Heart left ventricle (tissue), 16 donors: ENCODE data around the gene ELMO2. TPM values are rescaled to one million over a fixed set of nuclear protein-coding genes. Genes with fewer than 3 reads are reported as not detected.

ENCODE experiments used
- ATAC-seq, 4 donors: fragments of 200-7000 bp; cut with Tn5 transposase; one replicate each; pipeline ENCODE4 v1.9.1; 2020 to 2022; ENCODE audit warnings: moderate library complexity in 4 of 4, mild to moderate bottlenecking in 3 of 4, moderate number of reproducible peaks in 1 of 4
- DNase-seq, 5 donors: peaks; one replicate each; pipeline ENCODE4 v3.0.0-alpha.2; 2020
- H3K27ac ChIP-seq, 12 donors: fragments of 200-600 bp; sonication (generic) in 4 of 12; one replicate each; pipeline versions ENCODE4 v1.5.0 to v1.8.0; 2016 to 2022; ENCODE audit warnings: mild to moderate bottlenecking in 2 of 12
- H3K27me3 ChIP-seq, 9 donors: fragments of 200-600 bp; sonication (generic) in 2 of 9; one replicate each; pipeline versions ENCODE4 v1.5.1 to v1.8.0; 2016 to 2022; ENCODE audit warnings: mild to moderate bottlenecking in 3 of 9
- H3K36me3 ChIP-seq, 9 donors: fragments of 200-600 bp; sonication (generic) in 2 of 9; one replicate each; pipeline versions ENCODE4 v1.5.0 to v1.8.0; 2018 to 2022; ENCODE audit warnings: mild to moderate bottlenecking in 2 of 9
- H3K4me1 ChIP-seq, 12 donors: fragments of 200-600 bp; sonication (generic) in 4 of 12; one replicate each; pipeline versions ENCODE4 v1.5.0 to v1.8.0; 2016 to 2022; ENCODE audit warnings: mild to moderate bottlenecking in 3 of 12
- H3K4me3 ChIP-seq, 12 donors: fragments of 200-600 bp; sonication (generic) in 4 of 12; one replicate each; pipeline versions ENCODE4 v1.5.0 to v1.8.0; 2017 to 2022; ENCODE audit warnings: mild to moderate bottlenecking in 9 of 12, moderate library complexity in 4 of 12
- H3K9me3 ChIP-seq, 12 donors: fragments of 200-600 bp; sonication (generic) in 4 of 12; one replicate each; pipeline versions ENCODE4 v1.5.0 to v1.8.0; 2016 to 2022; ENCODE audit warnings: mild to moderate bottlenecking in 1 of 12
- POLR2A ChIP-seq, 2 donors: fragments of 450-650 bp; IDR thresholded peaks; one replicate each; pipeline ENCODE4 v1.6.1; 2017; ENCODE audit warnings: antibody characterized with exemption in 2 of 2, mild to moderate bottlenecking in 2 of 2, moderate library complexity in 2 of 2
- WGBS, 4 donors: extraction: QIAGEN DNeasy Blood & Tissue Kit in 2 of 4; methylation state at CpG; one replicate each; pipeline versions ENCODE4 v1.1.5 to v1.1.7; 2013 to 2018; 5-methylcytosine and 5-hydroxymethylcytosine counted together
- intact Hi-C, 10 donors: fragments of 100-400 bp; cut with DNase I; formaldehyde crosslinking; loops; one replicate each; pipeline versions ENCODE4 v1.11.1 to v1.14.2; 2022
- polyA plus RNA-seq, 2 donors: library from polyadenylated mRNA; stranded (reverse); fragments of 200-250 nt; gene quantifications; one replicate each; pipeline ENCODE4 v1.2.3, GENCODE V29; 2013
- total RNA-seq, 9 donors: library from RNA; depleted of rRNA in 2 of 9; stranded (reverse); fragments of >200 nt in 2 of 9; fragmentation: NEBNext Ultra II Directional in 3 of 9; extraction: Animal tissue kit (Norgen Biotek cat#: 25700) in 3 of 9; gene quantifications; one replicate each; pipeline versions ENCODE4 v1.1.0 to v1.2.4, GENCODE V29; 2016 to 2023
- TF ChIP-seq, protein P1 (sequence below), 12 donors: fragments of 200-600 bp; sonication (generic) in 4 of 12; IDR thresholded peaks; one replicate each; pipeline versions ENCODE4 v1.5.0 to v1.8.0; 2018 to 2022; ENCODE audit warnings: antibody characterized with exemption in 12 of 12, mild to moderate bottlenecking in 5 of 12
- donor health status: ischemic (EF 13 %, LVEDD 7.1; RV severe dilation, severe dysfunction).
- donor health status: healthy with polysubstance abuse.
- donor health status: DM: no; HTN: yes; CAD: no.
- donor health status: DM: no; HTN: no; CAD: no.
- donor health status: ischemic (EF 25% LVEDD 6.9; RV normal size, moderate dysfunction).
- donor health status: ischemic (EF 25% LVEDD 5.7; RV mildly dilated, moderate dysfunction).
- donor health status: healthy.
- donor health status: DM: yes; HTN: yes; CAD: no.
- donor health status: ischemic (EF 35%, LVEDD 5.7; RV mildly dilated, moderate dysfunction).
- donor health status: nonischemic (EF 11% LVEDD 7.7; RV severe dilation, severe dysfunction).
- donor health status: DM: yes; HTN: yes; CAD: no.
- donor health status: PGD.
- donor health status: ischemic (EF 29% LVEDD 5.4; RV normal size, mild dysfunction).
- donor health status: nonischemic (EF 23%, LVEDD 6.1; RV moderate dilation, normal function).

Gene ELMO2
- total and polyA plus RNA-seq, 11 donors = 14.6 to 57.5 (median 33.6) TPM

DNA sequence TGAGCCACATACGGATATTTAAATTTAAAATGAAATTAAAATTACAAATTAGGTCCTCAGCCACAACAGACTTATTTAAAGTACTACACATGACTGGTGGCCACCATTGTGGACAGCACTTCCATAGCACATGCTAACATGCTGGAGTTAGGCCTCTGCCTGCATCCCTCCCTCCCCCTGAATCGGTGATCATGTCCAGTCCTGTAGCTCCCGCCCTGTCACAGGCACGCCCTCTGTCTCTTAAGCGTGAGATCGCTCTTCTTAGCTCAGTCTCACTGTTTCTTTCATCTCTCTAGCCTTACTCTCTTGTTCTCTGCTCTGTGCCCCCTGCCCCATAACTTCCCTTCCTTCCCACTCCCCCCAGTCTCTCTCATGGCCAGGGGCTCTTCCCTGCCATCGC is 28.9 kb downstream of the ELMO2 start:
- Histone ChIP-seq H3K27me3 (no peaks in the 10 kb centered on the region), H3K9me3 (no peaks in the 10 kb centered on the region), H3K4me1 (no peaks in the 10 kb centered on the region), H3K27ac (no peak overlapping the region), H3K36me3 (peaks cover 0 to 100% (median 98%) of the 10 kb centered on the region in 9 donors), H3K4me3 (no peak overlapping the region)
- ATAC-seq (no peak), DNase-seq (no peak)
- intact Hi-C loops = no loop called here
- TF ChIP-seq POLR2A (IDR thresholded peaks at IDR 0.05) = no peak
- TF ChIP-seq, protein P1, sequence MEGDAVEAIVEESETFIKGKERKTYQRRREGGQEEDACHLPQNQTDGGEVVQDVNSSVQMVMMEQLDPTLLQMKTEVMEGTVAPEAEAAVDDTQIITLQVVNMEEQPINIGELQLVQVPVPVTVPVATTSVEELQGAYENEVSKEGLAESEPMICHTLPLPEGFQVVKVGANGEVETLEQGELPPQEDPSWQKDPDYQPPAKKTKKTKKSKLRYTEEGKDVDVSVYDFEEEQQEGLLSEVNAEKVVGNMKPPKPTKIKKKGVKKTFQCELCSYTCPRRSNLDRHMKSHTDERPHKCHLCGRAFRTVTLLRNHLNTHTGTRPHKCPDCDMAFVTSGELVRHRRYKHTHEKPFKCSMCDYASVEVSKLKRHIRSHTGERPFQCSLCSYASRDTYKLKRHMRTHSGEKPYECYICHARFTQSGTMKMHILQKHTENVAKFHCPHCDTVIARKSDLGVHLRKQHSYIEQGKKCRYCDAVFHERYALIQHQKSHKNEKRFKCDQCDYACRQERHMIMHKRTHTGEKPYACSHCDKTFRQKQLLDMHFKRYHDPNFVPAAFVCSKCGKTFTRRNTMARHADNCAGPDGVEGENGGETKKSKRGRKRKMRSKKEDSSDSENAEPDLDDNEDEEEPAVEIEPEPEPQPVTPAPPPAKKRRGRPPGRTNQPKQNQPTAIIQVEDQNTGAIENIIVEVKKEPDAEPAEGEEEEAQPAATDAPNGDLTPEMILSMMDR (IDR thresholded peaks at IDR 0.05) = no peak
- 89 to 92% (median 91%) methylated on average over 7 of the region's 7 CpGs for WGBS, 4 donors

DNA sequence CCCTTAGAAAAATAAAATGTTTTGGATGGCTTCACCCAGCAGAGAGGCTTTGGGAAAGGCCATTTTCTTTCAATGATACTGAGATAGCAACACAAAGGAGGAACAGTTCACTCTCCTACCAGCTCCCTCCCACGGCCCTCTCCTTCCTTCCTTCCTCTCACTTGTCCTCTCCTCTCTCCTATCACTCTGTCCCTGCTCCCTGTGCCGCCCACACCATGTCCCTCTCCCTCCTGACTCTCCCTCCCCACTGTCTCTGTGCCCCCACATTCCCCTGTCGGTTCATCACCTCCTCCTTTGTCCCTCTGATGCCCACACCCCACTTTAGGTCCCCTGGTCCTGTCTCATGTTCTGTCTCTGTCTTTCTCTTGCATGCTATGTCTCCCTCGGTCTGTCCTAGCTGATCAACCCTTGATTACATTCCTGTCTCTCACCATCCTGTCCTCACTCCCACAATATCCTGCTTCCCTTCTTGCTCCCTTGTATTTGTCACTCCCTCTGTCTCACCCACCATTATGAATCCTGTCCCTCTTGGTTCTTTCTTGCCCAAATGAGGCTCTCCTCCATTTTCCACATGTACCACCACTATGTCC is 30.1 kb downstream of the ELMO2 start:
- Histone ChIP-seq H3K4me1 (no peaks in the 10 kb centered on the region), H3K9me3 (no peaks in the 10 kb centered on the region), H3K27me3 (no peaks in the 10 kb centered on the region), H3K36me3 (peaks cover 0 to 100% (median 98%) of the 10 kb centered on the region in 9 donors), H3K27ac (no peak overlapping the region), H3K4me3 (no peak overlapping the region)
- DNase-seq = no peak
- intact Hi-C loops = no loop called here
- TF ChIP-seq, protein P1 (IDR thresholded peaks at IDR 0.05) = no peak
- TF ChIP-seq POLR2A (IDR thresholded peaks at IDR 0.05) = no peak
- WGBS, 4 donors = 56 to 65% (median 59%) methylated on average over 4 of the region's 4 CpGs
- ATAC-seq = no peak

DNA sequence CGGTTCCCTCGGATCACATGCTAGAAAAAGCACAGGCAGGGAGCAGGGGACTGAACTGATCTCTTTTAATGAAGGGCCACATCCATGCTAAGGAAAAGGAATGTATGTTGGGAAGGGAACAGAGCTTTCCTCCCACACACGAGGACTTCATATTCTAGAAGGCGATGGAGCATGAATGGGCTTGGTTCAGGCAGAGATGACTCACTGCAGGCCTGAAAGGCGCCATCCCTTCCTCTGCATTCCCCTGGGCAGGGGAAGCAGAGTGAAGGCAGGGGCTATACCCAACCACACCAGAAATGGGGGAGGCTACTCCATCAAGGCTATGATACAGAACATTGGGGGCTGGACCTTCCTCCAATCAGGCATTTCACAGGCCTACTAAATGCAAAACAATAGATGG is 30.6 kb downstream of the ELMO2 start:
- ATAC-seq = peak in 1 of 4 donors; percentile 29
- TF ChIP-seq, protein P1 (IDR thresholded peaks at IDR 0.05) = no peak
- no peak for TF ChIP-seq POLR2A (IDR thresholded peaks at IDR 0.05)
- H3K27ac ChIP-seq = no peak overlapping the region
- H3K36me3 ChIP-seq = peaks cover 0 to 100% (median 98%) of the 10 kb centered on the region in 9 donors
- H3K9me3 ChIP-seq = no peaks in the 10 kb centered on the region
- 81 to 89% (median 83%) methylated on average over 5 of the region's 5 CpGs for WGBS, 4 donors
- intact Hi-C loops = no loop called here
- H3K4me3 ChIP-seq = no peak overlapping the region
- H3K4me1 ChIP-seq = no peaks in the 10 kb centered on the region
- DNase-seq = no peak
- H3K27me3 ChIP-seq = no peaks in the 10 kb centered on the region

GRCh38 chr20:46374383-46374782 is 32.0 kb downstream of the ELMO2 start:
- peaks cover 0 to 99% (median 97%) of the 10 kb centered on the region in 9 donors for H3K36me3 ChIP-seq
- no peak overlapping the region for H3K27ac ChIP-seq
- H3K4me1 ChIP-seq = no peaks in the 10 kb centered on the region
- no peak overlapping the region for H3K4me3 ChIP-seq
- ATAC-seq (no peak), DNase-seq (no peak)
- intact Hi-C loops = no loop called here
- H3K27me3 ChIP-seq = no peaks in the 10 kb centered on the region
- TF ChIP-seq, protein P1 (IDR thresholded peaks at IDR 0.05) = no peak
- no peak for TF ChIP-seq POLR2A (IDR thresholded peaks at IDR 0.05)
- 85 to 93% (median 90%) methylated on average over 7 of the region's 7 CpGs for whole genome bisulfite sequencing, 4 donors
- no peaks in the 10 kb centered on the region for H3K9me3 ChIP-seq
